Neural cell (in vitro differentiated cells): Measurements from ENCODE around the gene PFKFB4. TPM values are rescaled to one million over a fixed set of nuclear protein-coding genes. Genes with fewer than 3 reads are reported as not detected.

Source experiments
- H2AFZ ChIP-seq: fragments of 200-600, 300-800 bp; sonication (generic), shearing (Covaris generic); 2 replicates; pipeline ENCODE4 v1.6.0; 2014; ENCODE audit warnings: low read depth, mild to moderate bottlenecking, antibody characterized with exemption, low read length, moderate library complexity
- H3F3A ChIP-seq: fragments of 200-600 bp; shearing (Covaris generic); 2 replicates; pipeline ENCODE4 v1.6.1; 2016; ENCODE audit warnings: mild to moderate bottlenecking, moderate library complexity, mixed read lengths, antibody characterized with exemption, low read length; ENCODE audit not compliant: insufficient read depth, poor library complexity, severe bottlenecking
- H3K27ac ChIP-seq: fragments of 200-600, 300-800 bp; sonication (generic), shearing (Covaris generic); 2 replicates; pipeline ENCODE4 v1.5.1; 2014; ENCODE audit warnings: mild to moderate bottlenecking, low read length, moderate library complexity
- H3K27me3 ChIP-seq: fragments of 300-800, 200-600 bp; sonication (generic), shearing (Covaris generic); 2 replicates; pipeline ENCODE4 v1.6.0; 2014; ENCODE audit warnings: mild to moderate bottlenecking, low read depth, low read length, moderate library complexity; ENCODE audit not compliant: insufficient read depth
- H3K36me3 ChIP-seq: fragments of 300-800, 200-600 bp; sonication (generic), shearing (Covaris generic); 2 replicates; pipeline ENCODE4 v1.5.1; 2014; ENCODE audit warnings: mild to moderate bottlenecking, antibody characterized with exemption, low read length, moderate library complexity; ENCODE audit not compliant: insufficient read depth
- H3K4me2 ChIP-seq: fragments of 300-800, 200-600 bp; sonication (generic), shearing (Covaris generic); 2 replicates; pipeline ENCODE4 v1.6.0; 2014; ENCODE audit warnings: mild to moderate bottlenecking, low read length
- H3K4me3 ChIP-seq: fragments of 300-800, 200-600 bp; sonication (generic), shearing (Covaris generic); 2 replicates; pipeline ENCODE4 v1.5.1; 2014; ENCODE audit warnings: mild to moderate bottlenecking, low read length, moderate library complexity
- H3K79me2 ChIP-seq: fragments of 200-600 bp; shearing (Covaris generic); replicated peaks from 2 replicates; pipeline ENCODE4 v1.6.0; 2014; ENCODE audit warnings: mild to moderate bottlenecking, low read length, moderate library complexity; ENCODE audit not compliant: insufficient read depth
- H3K9ac ChIP-seq: fragments of 300-800, 200-600 bp; sonication (generic), shearing (Covaris generic); 2 replicates; pipeline ENCODE4 v1.6.1; 2016; ENCODE audit warnings: mild to moderate bottlenecking, low read length, mixed read lengths
- H3K9me2 ChIP-seq: fragments of 200-600 bp; shearing (Covaris generic); 2 replicates; pipeline ENCODE4 v1.6.1; 2016; ENCODE audit warnings: mild to moderate bottlenecking, low read length, mixed read lengths; ENCODE audit not compliant: insufficient read depth
- H3K9me3 ChIP-seq: fragments of 200-600, 300-800 bp; sonication (generic), shearing (Covaris generic); 2 replicates; pipeline ENCODE4 v1.6.1; 2016; ENCODE audit warnings: mild to moderate bottlenecking, mixed run types, low read length, moderate library complexity, mixed read lengths
- H4K20me1 ChIP-seq: fragments of 200-600 bp; shearing (Covaris generic); 2 replicates; pipeline ENCODE4 v1.6.1; 2016; ENCODE audit warnings: mild to moderate bottlenecking, mixed run types; ENCODE audit not compliant: insufficient read depth
- EP300 ChIP-seq: fragments of 450-650 bp; conservative IDR thresholded peaks from 2 replicates; pipeline ENCODE4 v1.6.1; 2014; ENCODE audit warnings: antibody characterized with exemption, mild to moderate bottlenecking, moderate library complexity; ENCODE audit not compliant: poor library complexity, severe bottlenecking
- EZH2 ChIP-seq: fragments of 200-600, 300-800 bp; shearing (Covaris generic), sonication (generic); IDR thresholded peaks from 2 replicates; pipeline ENCODE4 v1.6.1; 2014; ENCODE audit warnings: antibody characterized with exemption, low read length, borderline replicate concordance, mild to moderate bottlenecking; ENCODE audit not compliant: insufficient read depth, poor library complexity, severe bottlenecking
- MXI1 ChIP-seq: fragments of 450-650 bp; conservative IDR thresholded peaks from 2 replicates; pipeline ENCODE4 v1.6.1; 2014; ENCODE audit warnings: antibody characterized with exemption, mild to moderate bottlenecking; ENCODE audit not compliant: poor library complexity, severe bottlenecking
- POLR2AphosphoS5 ChIP-seq: IDR thresholded peaks from 2 replicates; pipeline ENCODE4 v1.6.1; 2012
- RAD21 ChIP-seq: fragments of 450-650 bp; conservative IDR thresholded peaks from 2 replicates; pipeline ENCODE4 v1.6.1; 2014; ENCODE audit warnings: antibody characterized with exemption, mild to moderate bottlenecking, moderate library complexity
- SMC3 ChIP-seq: fragments of 450-650 bp; conservative IDR thresholded peaks from 2 replicates; pipeline ENCODE4 v1.6.1; 2014; ENCODE audit warnings: antibody characterized with exemption, mild to moderate bottlenecking, moderate library complexity; ENCODE audit not compliant: poor library complexity
- TAF1 ChIP-seq: IDR thresholded peaks from 2 replicates; pipeline ENCODE4 v1.6.1; 2012; ENCODE audit warnings: low read depth
- polyA plus RNA-seq: library from polyadenylated mRNA; depleted of rRNA; stranded (reverse); fragments of >200 nt; gene quantifications from 2 replicates; pipeline ENCODE4 v1.2.3, GENCODE V29; 2014
- TF ChIP-seq, protein P1 (sequence below): IDR thresholded peaks from 2 replicates; pipeline ENCODE4 v1.6.1; 2012; ENCODE audit warnings: borderline replicate concordance
- TF ChIP-seq, protein P2 (sequence below): fragments of 450-650 bp; IDR thresholded peaks from 2 replicates; pipeline ENCODE4 v1.5.1; 2014; ENCODE audit warnings: antibody characterized with exemption, mild to moderate bottlenecking, moderate library complexity; ENCODE audit not compliant: poor library complexity, severe bottlenecking

The PFKFB4 gene
- polyA plus RNA-seq, 1 donor from 2014 or later = 29.4 TPM

DNA sequence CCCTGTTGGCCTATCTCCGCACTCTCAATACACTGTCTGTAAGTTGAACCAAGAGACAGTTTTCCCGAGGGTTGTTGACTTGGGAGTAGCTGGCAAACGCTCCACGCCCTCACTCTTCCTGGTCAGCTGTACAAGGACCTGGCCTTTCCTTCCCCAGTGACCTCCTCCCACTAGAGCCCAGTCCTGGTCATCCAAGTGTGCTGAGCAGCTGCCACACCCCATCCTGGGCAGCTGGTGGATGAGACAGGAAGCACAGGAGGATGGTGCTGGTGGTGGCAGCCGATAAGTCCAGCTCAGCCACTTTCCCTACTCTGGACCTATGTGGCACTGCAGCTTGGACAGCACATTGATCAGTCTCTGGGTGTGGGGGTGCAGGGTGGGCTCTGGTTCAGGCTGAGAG lies 19.8 kb downstream of the PFKFB4 start:
- no peaks in the 10 kb centered on the region for H4K20me1 ChIP-seq
- no peak overlapping the region for H3K4me3 ChIP-seq
- no peak overlapping the region for H2AFZ ChIP-seq
- no peak overlapping the region for H3K4me2 ChIP-seq
- peaks cover 5% of the 10 kb centered on the region for H3K36me3 ChIP-seq
- H3K9me3 ChIP-seq = no peaks in the 10 kb centered on the region
- H3F3A ChIP-seq = no peaks in the 10 kb centered on the region
- H3K27me3 ChIP-seq = no peaks in the 10 kb centered on the region
- TF ChIP-seq RAD21 (no peak), POLR2AphosphoS5 (no peak), TAF1 (no peak), EZH2 (no peak)
- TF ChIP-seq, protein P1, sequence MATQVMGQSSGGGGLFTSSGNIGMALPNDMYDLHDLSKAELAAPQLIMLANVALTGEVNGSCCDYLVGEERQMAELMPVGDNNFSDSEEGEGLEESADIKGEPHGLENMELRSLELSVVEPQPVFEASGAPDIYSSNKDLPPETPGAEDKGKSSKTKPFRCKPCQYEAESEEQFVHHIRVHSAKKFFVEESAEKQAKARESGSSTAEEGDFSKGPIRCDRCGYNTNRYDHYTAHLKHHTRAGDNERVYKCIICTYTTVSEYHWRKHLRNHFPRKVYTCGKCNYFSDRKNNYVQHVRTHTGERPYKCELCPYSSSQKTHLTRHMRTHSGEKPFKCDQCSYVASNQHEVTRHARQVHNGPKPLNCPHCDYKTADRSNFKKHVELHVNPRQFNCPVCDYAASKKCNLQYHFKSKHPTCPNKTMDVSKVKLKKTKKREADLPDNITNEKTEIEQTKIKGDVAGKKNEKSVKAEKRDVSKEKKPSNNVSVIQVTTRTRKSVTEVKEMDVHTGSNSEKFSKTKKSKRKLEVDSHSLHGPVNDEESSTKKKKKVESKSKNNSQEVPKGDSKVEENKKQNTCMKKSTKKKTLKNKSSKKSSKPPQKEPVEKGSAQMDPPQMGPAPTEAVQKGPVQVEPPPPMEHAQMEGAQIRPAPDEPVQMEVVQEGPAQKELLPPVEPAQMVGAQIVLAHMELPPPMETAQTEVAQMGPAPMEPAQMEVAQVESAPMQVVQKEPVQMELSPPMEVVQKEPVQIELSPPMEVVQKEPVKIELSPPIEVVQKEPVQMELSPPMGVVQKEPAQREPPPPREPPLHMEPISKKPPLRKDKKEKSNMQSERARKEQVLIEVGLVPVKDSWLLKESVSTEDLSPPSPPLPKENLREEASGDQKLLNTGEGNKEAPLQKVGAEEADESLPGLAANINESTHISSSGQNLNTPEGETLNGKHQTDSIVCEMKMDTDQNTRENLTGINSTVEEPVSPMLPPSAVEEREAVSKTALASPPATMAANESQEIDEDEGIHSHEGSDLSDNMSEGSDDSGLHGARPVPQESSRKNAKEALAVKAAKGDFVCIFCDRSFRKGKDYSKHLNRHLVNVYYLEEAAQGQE = no peak
- no peak overlapping the region for H3K9ac ChIP-seq
- H3K27ac ChIP-seq = no peak overlapping the region
- H3K9me2 ChIP-seq = no peaks in the 10 kb centered on the region
- H3K79me2 ChIP-seq = no peaks in the 10 kb centered on the region

DNA sequence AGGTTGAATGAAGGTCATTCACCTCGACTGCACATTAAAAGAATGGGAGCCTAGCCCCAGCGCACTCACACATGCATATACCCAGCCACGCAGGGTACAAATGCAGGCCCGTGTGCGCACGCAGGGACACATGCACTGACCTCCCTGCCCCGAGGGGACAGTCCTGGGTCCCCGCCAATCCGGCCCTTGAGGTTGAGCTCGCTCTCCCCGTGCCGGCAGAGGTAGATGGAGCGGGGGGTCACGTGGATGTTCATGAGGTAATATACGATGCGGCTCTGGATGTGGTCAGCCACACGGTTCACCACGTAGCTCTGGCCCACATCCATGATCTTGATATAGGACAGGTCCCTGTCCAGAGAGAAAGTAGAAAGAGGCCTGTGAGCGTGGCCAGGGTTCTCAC lies 20.5 kb downstream of the PFKFB4 start:
- Histone ChIP-seq H2AFZ (no peak overlapping the region), H3K36me3 (peaks cover 5% of the 10 kb centered on the region), H3K79me2 (no peaks in the 10 kb centered on the region), H3K9me3 (no peaks in the 10 kb centered on the region), H3K27ac (no peak overlapping the region), H3K9me2 (no peaks in the 10 kb centered on the region), H3K4me3 (no peak overlapping the region), H3K9ac (no peak overlapping the region), H4K20me1 (no peaks in the 10 kb centered on the region), H3K27me3 (no peaks in the 10 kb centered on the region), H3F3A (no peaks in the 10 kb centered on the region), H3K4me2 (no peak overlapping the region)
- no peak for TF ChIP-seq MXI1
- TF ChIP-seq, protein P2, sequence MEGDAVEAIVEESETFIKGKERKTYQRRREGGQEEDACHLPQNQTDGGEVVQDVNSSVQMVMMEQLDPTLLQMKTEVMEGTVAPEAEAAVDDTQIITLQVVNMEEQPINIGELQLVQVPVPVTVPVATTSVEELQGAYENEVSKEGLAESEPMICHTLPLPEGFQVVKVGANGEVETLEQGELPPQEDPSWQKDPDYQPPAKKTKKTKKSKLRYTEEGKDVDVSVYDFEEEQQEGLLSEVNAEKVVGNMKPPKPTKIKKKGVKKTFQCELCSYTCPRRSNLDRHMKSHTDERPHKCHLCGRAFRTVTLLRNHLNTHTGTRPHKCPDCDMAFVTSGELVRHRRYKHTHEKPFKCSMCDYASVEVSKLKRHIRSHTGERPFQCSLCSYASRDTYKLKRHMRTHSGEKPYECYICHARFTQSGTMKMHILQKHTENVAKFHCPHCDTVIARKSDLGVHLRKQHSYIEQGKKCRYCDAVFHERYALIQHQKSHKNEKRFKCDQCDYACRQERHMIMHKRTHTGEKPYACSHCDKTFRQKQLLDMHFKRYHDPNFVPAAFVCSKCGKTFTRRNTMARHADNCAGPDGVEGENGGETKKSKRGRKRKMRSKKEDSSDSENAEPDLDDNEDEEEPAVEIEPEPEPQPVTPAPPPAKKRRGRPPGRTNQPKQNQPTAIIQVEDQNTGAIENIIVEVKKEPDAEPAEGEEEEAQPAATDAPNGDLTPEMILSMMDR = no peak
- TF ChIP-seq TAF1 = no peak
- TF ChIP-seq SMC3 = no peak
- TF ChIP-seq RAD21 = no peak
- TF ChIP-seq EP300 = no peak
- TF ChIP-seq POLR2AphosphoS5 = no peak
- TF ChIP-seq EZH2 = no peak
- TF ChIP-seq, protein P1 = no peak
